CD14-positive monocyte (primary cell): ENCODE measurements around the gene HDHD5. TPM values are rescaled to one million over a fixed set of nuclear protein-coding genes. Genes with fewer than 3 reads are reported as not detected.

Experiments
- DNase-seq, 3 donors: peaks; one replicate each; pipeline ENCODE4 v3.0.0-alpha.2; 2011 to 2022
- H2AFZ ChIP-seq: 2 replicates; pipeline ENCODE4 v1.6.0; 2012; ENCODE audit warnings: mild to moderate bottlenecking, low read depth, low read length, inconsistent platforms; ENCODE audit not compliant: insufficient read depth, poor library complexity, severe bottlenecking
- H3K27ac ChIP-seq, 2 donors: 1 replicate in 1 of 2; 2 replicates in 1 of 2; pipeline ENCODE4 v1.5.1; 2012 to 2013; ENCODE audit warnings: low read length in 2 of 2, control low read depth in 1 of 2, inconsistent platforms in 1 of 2, low read depth in 1 of 2, mild to moderate bottlenecking in 1 of 2
- H3K27me3 ChIP-seq, 2 donors: one replicate each; pipeline versions ENCODE4 v1.6.0 to v1.6.1; 2011 to 2013; ENCODE audit warnings: low read length in 2 of 2; ENCODE audit not compliant: control insufficient read depth in 2 of 2, insufficient read depth in 2 of 2
- H3K36me3 ChIP-seq, 2 donors: replicated peaks in 1 of 2; 1 replicate in 1 of 2; 2 replicates in 1 of 2; pipeline versions ENCODE4 v1.5.1 to v1.6.1; 2012 to 2013; ENCODE audit warnings: low read length in 2 of 2, control low read depth in 1 of 2, inconsistent platforms in 1 of 2, mild to moderate bottlenecking in 1 of 2; ENCODE audit not compliant: insufficient read depth in 2 of 2, control insufficient read depth in 1 of 2
- H3K4me1 ChIP-seq, 2 donors: 1 replicate in 1 of 2; 2 replicates in 1 of 2; pipeline versions ENCODE4 v1.5.1 to v1.6.1; 2012 to 2013; ENCODE audit warnings: low read length in 2 of 2, control low read depth in 1 of 2, inconsistent platforms in 1 of 2, mild to moderate bottlenecking in 1 of 2, moderate library complexity in 1 of 2; ENCODE audit not compliant: insufficient read depth in 2 of 2, control insufficient read depth in 1 of 2
- H3K4me2 ChIP-seq: replicated peaks from 2 replicates; pipeline ENCODE3; 2012; ENCODE audit warnings: low read length, moderate library complexity, mild to moderate bottlenecking; ENCODE audit not compliant: poor library complexity, severe bottlenecking; ENCODE audit errors: extremely low read depth
- H3K4me3 ChIP-seq, 3 experiments: fragments of 200-600 bp in 1 of 3; sonication (generic) in 1 of 3; replicated peaks in 1 of 3; 1 replicate in 2 of 3; 2 replicates in 1 of 3; pipeline ENCODE4 v1.5.1; 2011 to 2013; ENCODE audit warnings: low read length in 3 of 3, mild to moderate bottlenecking in 3 of 3, control low read depth in 2 of 3, low read depth in 2 of 3, inconsistent platforms in 1 of 3, moderate library complexity in 1 of 3
- H3K79me2 ChIP-seq: 2 replicates; pipeline ENCODE4 v1.6.0; 2012; ENCODE audit warnings: mild to moderate bottlenecking, control low read depth, inconsistent platforms, low read length, moderate library complexity; ENCODE audit not compliant: insufficient read depth
- H3K9ac ChIP-seq: 2 replicates; pipeline ENCODE4 v1.6.0; 2017; ENCODE audit warnings: low read length, mild to moderate bottlenecking; ENCODE audit not compliant: insufficient read depth, poor library complexity, severe bottlenecking
- H3K9me3 ChIP-seq, 2 donors: replicated peaks in 1 of 2; 1 replicate in 1 of 2; 2 replicates in 1 of 2; pipeline versions ENCODE4 v1.5.1 to v1.6.1; 2012 to 2013; ENCODE audit warnings: low read length in 2 of 2, control low read depth in 1 of 2; ENCODE audit not compliant: control insufficient read depth in 1 of 2, insufficient read depth in 1 of 2
- H4K20me1 ChIP-seq: 2 replicates; pipeline ENCODE4 v1.6.0; 2012; ENCODE audit warnings: mild to moderate bottlenecking, low read length, control low read depth, moderate library complexity; ENCODE audit not compliant: insufficient read depth
- H3K27ac Mint-ChIP-seq, 7 donors: one replicate each; pipeline ENCODE4 v1.8.0; 2020; ENCODE audit warnings: mild to moderate bottlenecking in 7 of 7, mixed read lengths in 7 of 7, moderate library complexity in 6 of 7, inconsistent platforms in 2 of 7
- H3K27me3 Mint-ChIP-seq, 3 donors: one replicate each; pipeline ENCODE4 v1.8.0; 2021 to 2022; ENCODE audit warnings: low read depth in 3 of 3, mild to moderate bottlenecking in 3 of 3, mixed read lengths in 3 of 3, moderate library complexity in 3 of 3, inconsistent platforms in 1 of 3
- H3K36me3 Mint-ChIP-seq, 2 donors: one replicate each; pipeline ENCODE4 v1.8.0; 2020; ENCODE audit warnings: mixed read lengths in 2 of 2, inconsistent platforms in 1 of 2, mild to moderate bottlenecking in 1 of 2
- H3K4me1 Mint-ChIP-seq: one replicate; pipeline ENCODE4 v1.8.0; 2020; ENCODE audit warnings: mild to moderate bottlenecking, mixed read lengths
- H3K4me3 Mint-ChIP-seq, 2 donors: one replicate each; pipeline ENCODE4 v1.8.0; 2020; ENCODE audit warnings: mild to moderate bottlenecking in 2 of 2, mixed read lengths in 2 of 2, moderate library complexity in 1 of 2
- H3K9me3 Mint-ChIP-seq, 7 donors: one replicate each; pipeline ENCODE4 v1.8.0; 2020 to 2022; ENCODE audit warnings: mixed read lengths in 7 of 7, mild to moderate bottlenecking in 6 of 7, moderate library complexity in 6 of 7, inconsistent platforms in 2 of 7
- CTCF ChIP-seq: fragments of 200-600 bp; IDR thresholded peaks from one replicate; pipeline ENCODE4 v1.8.0; 2022; ENCODE audit warnings: antibody characterized with exemption, mild to moderate bottlenecking
- WGBS: methylation state at CpG from one replicate; pipeline ENCODE4 v1.1.5; 2013; ENCODE audit warnings: missing lambda C conversion rate; ENCODE audit not compliant: insufficient coverage; 5-methylcytosine and 5-hydroxymethylcytosine counted together
- intact Hi-C, 2 donors: fragments of 100-400 bp; cut with micrococcal nuclease; formaldehyde crosslinking; loops; one replicate each; pipeline versions ENCODE4 v1.15.0 to v1.15.1; 2023
- polyA plus RNA-seq, 3 donors: library from polyadenylated mRNA; depleted of rRNA in 1 of 3; unstranded in 2 of 3; stranded (reverse) in 1 of 3; fragments of 300-500 nt in 2 of 3; fragments of >200 nt in 1 of 3; fragmentation: Illumina TruSeq in 2 of 3; gene quantifications; 1 replicate in 2 of 3; 2 replicates in 1 of 3; pipeline ENCODE4 v1.2.3, GENCODE V29; 2012 to 2021

The HDHD5 gene
- polyA plus RNA-seq, 3 donors = 75.9 to 119 (median 79.9) TPM

- Histone ChIP-seq H3K27me3 (no peaks in the 10 kb centered on the region), H3K79me2 (peaks cover 40% of the 10 kb centered on the region), H3K36me3 (peaks cover 85 to 93% of the 10 kb centered on the region in 2 donors), H3K9ac (no peak overlapping the region), H3K4me1 (no peaks in the 10 kb centered on the region), H3K27ac (no peak overlapping the region), H3K4me3 (no peak overlapping the region), H3K4me2 (no peak overlapping the region), H3K9me3 (no peaks in the 10 kb centered on the region), H4K20me1 (peaks cover 33% of the 10 kb centered on the region), H2AFZ (no peak overlapping the region)
- H3K27me3 Mint-ChIP-seq = peaks cover 1 to 3% (median 1%) of the 10 kb centered on the region in 3 donors
- no peak for TF ChIP-seq CTCF
- H3K4me1 Mint-ChIP-seq = peaks cover 5% of the 10 kb centered on the region
- H3K4me3 Mint-ChIP-seq = no peak overlapping the region
- no peaks in the 10 kb centered on the region for H3K9me3 Mint-ChIP-seq
- WGBS = 98% methylated on average over 8 of the region's 8 CpGs
- H3K36me3 Mint-ChIP-seq = peaks cover 78 to 96% of the 10 kb centered on the region in 2 donors
- intact Hi-C loops = no loop called here
- no peak for DNase-seq
- peak overlapping the region in 2 of 7 donors; percentile 24 to 26 for H3K27ac Mint-ChIP-seq
These were observed 19.1 kb downstream of the HDHD5 start for GRCh38 chr22:17140022-17140421.

- DNase-seq = no peak
- Histone ChIP-seq H4K20me1 (peaks cover 28% of the 10 kb centered on the region), H3K79me2 (peaks cover 34% of the 10 kb centered on the region), H3K27me3 (no peaks in the 10 kb centered on the region), H2AFZ (no peak overlapping the region), H3K9ac (no peak overlapping the region), H3K4me1 (no peaks in the 10 kb centered on the region), H3K27ac (no peak overlapping the region), H3K4me2 (no peak overlapping the region), H3K36me3 (peaks cover 75 to 80% of the 10 kb centered on the region in 2 donors), H3K9me3 (no peaks in the 10 kb centered on the region), H3K4me3 (no peak overlapping the region)
- Mint-ChIP-seq H3K27ac (peak overlapping the region in 1 of 7 donors; percentile 52), H3K36me3 (peaks cover 68 to 88% of the 10 kb centered on the region in 2 donors), H3K4me3 (no peak overlapping the region), H3K27me3 (peaks cover 0 to 6% (median 1%) of the 10 kb centered on the region in 3 donors), H3K4me1 (peaks cover 11% of the 10 kb centered on the region), H3K9me3 (no peaks in the 10 kb centered on the region)
- WGBS = 90% methylated on average over 9 of the region's 11 CpGs
- TF ChIP-seq CTCF = no peak
- intact Hi-C loops = no loop called here
These were observed 20.6 kb downstream of the HDHD5 start for GRCh38 chr22:17138513-17138912.
